ENCODE measurements around the gene CHID1.

DNA sequence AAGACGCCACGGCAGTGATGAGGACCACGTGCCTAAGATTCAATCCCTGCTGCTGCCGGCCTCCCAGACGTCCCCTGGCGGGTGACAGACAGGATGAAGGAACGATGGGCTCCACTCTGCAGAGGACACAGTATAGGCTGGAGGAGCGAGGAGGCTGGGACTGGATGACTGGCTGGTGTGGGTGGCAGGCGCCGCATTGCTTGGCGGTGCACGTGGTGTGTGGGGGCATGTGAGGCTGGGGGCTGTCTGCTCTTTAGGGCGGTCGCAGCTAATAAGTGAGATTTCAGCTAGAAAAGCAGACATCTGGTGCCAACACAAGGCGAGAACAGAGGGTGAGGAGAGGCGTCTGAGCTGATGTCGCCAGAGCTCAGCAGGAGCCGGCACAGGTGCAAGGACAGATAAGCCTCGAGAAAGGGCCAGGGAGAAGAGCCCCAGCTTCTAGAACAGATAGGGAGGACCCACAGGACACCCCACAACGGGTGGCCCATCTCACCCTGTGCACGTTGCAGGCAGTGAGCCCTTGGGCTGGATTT is 34.8 kb downstream of the CHID1 start:
- TF ChIP-seq BRCA1 (IDR thresholded peaks at IDR 0.05; ENCODE audit: low read depth, low read length) (no peak), RAD21 (IDR thresholded peaks at IDR 0.05 in 1 of 2, conservative IDR thresholded peaks at IDR 0.05 in 1 of 2; ENCODE audit: low read depth in 2 of 2, low read length in 2 of 2) (no peak), CTCF (IDR thresholded peaks at IDR 0.05; ENCODE audit: control extremely low read depth in 1 of 3, insufficient read depth in 1 of 3, low read depth in 1 of 3, low read length in 3 of 3) (no peak), EZH2 (IDR thresholded peaks at IDR 0.05; ENCODE audit: low read depth, low read length, severe bottlenecking) (no peak), CBX5 (IDR thresholded peaks at IDR 0.05; ENCODE audit: low read depth, low read length) (no peak)
